ENCODE measurements around the gene METTL4.

The METTL4 gene

DNA sequence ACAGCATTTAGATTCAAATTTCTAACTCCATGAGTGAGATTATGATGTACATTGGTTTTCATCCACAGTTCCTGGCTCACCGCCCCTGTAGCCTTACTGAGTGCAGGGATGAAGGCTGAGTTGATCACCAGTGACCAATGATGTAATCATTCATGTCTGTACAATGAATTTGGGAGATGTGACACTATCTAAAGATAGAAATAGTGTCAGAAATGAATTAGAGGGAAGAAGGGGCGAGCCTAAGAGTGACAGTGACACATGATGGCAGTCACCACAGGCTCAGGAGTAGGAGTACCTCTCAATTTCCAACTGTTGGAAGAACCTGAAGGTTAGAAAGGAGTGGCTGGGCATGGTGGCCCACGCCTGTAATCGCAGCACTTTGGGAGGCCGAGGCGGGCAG is 3.2 kb downstream of the METTL4 start:
- Histone ChIP-seq H3K4ac (ENCODE audit: low read depth in 1 of 2, low read length in 2 of 2) (no peak overlapping the region), H4K8ac (ENCODE audit: low read length) (no peak overlapping the region), H3K27me3 (ENCODE audit: control insufficient read depth in 1 of 2, insufficient read depth in 1 of 2, low read length in 2 of 2) (no peaks in the 10 kb centered on the region), H3K9ac (ENCODE audit: low read length) (no peak overlapping the region), H3K79me1 (replicated peaks; ENCODE audit: low read length, poor library complexity, severe bottlenecking) (peaks cover 25% of the 10 kb centered on the region), H2BK15ac (ENCODE audit: low read depth, poor library complexity, severe bottlenecking) (no peak overlapping the region), H3K27ac (ENCODE audit: low read length, poor library complexity, severe bottlenecking) (no peak overlapping the region), H3K9me3 (ENCODE audit: control insufficient read depth, low read length) (no peaks in the 10 kb centered on the region), H2BK5ac (ENCODE audit: low read depth, low read length, poor library complexity, severe bottlenecking) (no peak overlapping the region), H2AFZ (ENCODE audit: low read depth, low read length) (no peak overlapping the region), H4K91ac (ENCODE audit: low read length) (no peak overlapping the region), H3K4me3 (ENCODE audit: insufficient read depth in 1 of 2, low read depth in 1 of 2, low read length in 2 of 2) (no peak overlapping the region), H2AK5ac (ENCODE audit: low read length, severe bottlenecking) (no peak overlapping the region), H2BK120ac (ENCODE audit: low read depth, low read length) (no peak overlapping the region), H3K36me3 (ENCODE audit: control insufficient read depth in 1 of 2, insufficient read depth in 2 of 2, low read depth in 1 of 2, low read length in 2 of 2) (peaks cover 4 to 10% of the 10 kb centered on the region in 2 experiments), H3K4me1 (ENCODE audit: control insufficient read depth, insufficient read depth, low read depth, low read length) (peaks cover 4% of the 10 kb centered on the region), H2BK12ac (ENCODE audit: low read length in 2 of 2) (no peak overlapping the region), H3K4me2 (ENCODE audit: low read length, poor library complexity, severe bottlenecking) (no peak overlapping the region), H3K18ac (ENCODE audit: low read depth in 1 of 2, low read length in 2 of 2) (no peak overlapping the region), H3K23ac (ENCODE audit: low read length in 2 of 2) (no peak overlapping the region), H3K14ac (ENCODE audit: low read length in 2 of 2) (no peak overlapping the region)
- DNase-seq = no peak
- 98% methylated on average over 5 of the region's 6 CpGs for WGBS

DNA sequence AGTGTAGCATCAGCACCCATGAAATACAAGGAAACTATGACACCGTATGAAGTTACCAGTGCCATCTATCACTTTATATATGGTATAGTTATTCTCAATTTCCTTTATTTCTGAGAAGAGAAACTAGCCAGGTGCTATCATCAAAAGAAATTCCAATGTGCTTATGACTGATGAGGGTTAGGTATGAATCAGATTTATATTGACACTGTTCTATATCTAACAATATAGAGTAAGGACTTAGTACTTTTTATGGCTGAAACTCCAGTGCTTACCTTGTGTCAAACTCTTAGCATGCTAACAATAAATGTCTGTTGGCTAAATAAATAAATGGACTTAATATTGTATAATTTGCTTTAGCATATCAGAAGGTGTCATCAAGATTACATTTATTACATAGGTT is 6.9 kb downstream of the METTL4 start:
- no peak overlapping the region for H3K18ac ChIP-seq (ENCODE audit: low read depth in 1 of 2, low read length in 2 of 2)

DNA sequence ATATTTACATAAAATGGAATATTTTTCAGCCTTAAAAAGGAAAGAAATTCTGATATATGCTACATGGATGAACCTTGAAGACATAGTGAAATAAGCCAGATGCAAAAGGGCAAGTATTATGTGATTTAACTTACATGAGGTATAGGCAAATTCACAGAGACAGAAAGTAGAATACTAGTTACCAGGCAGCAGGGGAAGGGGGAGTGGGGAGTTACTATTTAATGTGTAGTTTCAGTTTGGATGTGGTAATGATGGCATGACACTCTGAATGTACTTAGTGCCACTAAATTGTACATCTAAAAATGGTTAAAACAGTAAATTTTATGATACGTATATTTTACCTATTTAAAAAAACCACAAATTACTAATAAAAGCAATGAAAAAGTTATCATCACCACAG is 12.1 kb downstream of the METTL4 start:
- no peak overlapping the region for H4K91ac ChIP-seq (ENCODE audit: low read length)
- peaks cover 11% of the 10 kb centered on the region for H3K79me1 ChIP-seq (replicated peaks; ENCODE audit: low read length, poor library complexity, severe bottlenecking)
- H2AK5ac ChIP-seq (ENCODE audit: low read length, severe bottlenecking) = no peak overlapping the region
- H2BK120ac ChIP-seq (ENCODE audit: low read depth, low read length) = no peak overlapping the region
- no peak overlapping the region for H3K9ac ChIP-seq (ENCODE audit: low read length)
- H4K8ac ChIP-seq (ENCODE audit: low read length) = no peak overlapping the region
- H3K27me3 ChIP-seq (ENCODE audit: control insufficient read depth in 1 of 2, insufficient read depth in 1 of 2, low read length in 2 of 2) = no peaks in the 10 kb centered on the region
- no peak overlapping the region for H3K23ac ChIP-seq (ENCODE audit: low read length in 2 of 2)
- H3K4me3 ChIP-seq (ENCODE audit: insufficient read depth in 1 of 2, low read depth in 1 of 2, low read length in 2 of 2) = no peak overlapping the region
- no peak overlapping the region for H3K14ac ChIP-seq (ENCODE audit: low read length in 2 of 2)
- peaks cover 3 to 23% of the 10 kb centered on the region in 2 experiments for H3K36me3 ChIP-seq (ENCODE audit: control insufficient read depth in 1 of 2, insufficient read depth in 2 of 2, low read depth in 1 of 2, low read length in 2 of 2)
- H3K4me1 ChIP-seq (ENCODE audit: control insufficient read depth, insufficient read depth, low read depth, low read length) = no peaks in the 10 kb centered on the region
- H3K9me3 ChIP-seq (ENCODE audit: control insufficient read depth, low read length) = no peaks in the 10 kb centered on the region
- no peak overlapping the region for H3K4me2 ChIP-seq (ENCODE audit: low read length, poor library complexity, severe bottlenecking)
- H2AFZ ChIP-seq (ENCODE audit: low read depth, low read length) = no peak overlapping the region
- no peak for DNase-seq
- H2BK12ac ChIP-seq (ENCODE audit: low read length in 2 of 2) = no peak overlapping the region
- WGBS = no CpG with 5 or more reads among the region's 1 CpG
- H3K18ac ChIP-seq (ENCODE audit: low read depth in 1 of 2, low read length in 2 of 2) = no peak overlapping the region
- H2BK5ac ChIP-seq (ENCODE audit: low read depth, low read length, poor library complexity, severe bottlenecking) = no peak overlapping the region
- H3K4ac ChIP-seq (ENCODE audit: low read depth in 1 of 2, low read length in 2 of 2) = no peak overlapping the region
- no peak overlapping the region for H3K27ac ChIP-seq (ENCODE audit: low read length, poor library complexity, severe bottlenecking)
- H2BK15ac ChIP-seq (ENCODE audit: low read depth, poor library complexity, severe bottlenecking) = no peak overlapping the region

More for the DNA sequence above, 6.9 kb downstream of the METTL4 start:
- Histone ChIP-seq H2AK5ac (ENCODE audit: low read length, severe bottlenecking) (no peak overlapping the region), H2BK15ac (ENCODE audit: low read depth, poor library complexity, severe bottlenecking) (no peak overlapping the region), H3K79me1 (replicated peaks; ENCODE audit: low read length, poor library complexity, severe bottlenecking) (peaks cover 19% of the 10 kb centered on the region), H3K9me3 (ENCODE audit: control insufficient read depth, low read length) (no peaks in the 10 kb centered on the region), H3K4me2 (ENCODE audit: low read length, poor library complexity, severe bottlenecking) (no peak overlapping the region), H4K8ac (ENCODE audit: low read length) (no peak overlapping the region), H3K9ac (ENCODE audit: low read length) (no peak overlapping the region), H3K4me1 (ENCODE audit: control insufficient read depth, insufficient read depth, low read depth, low read length) (peaks cover 1% of the 10 kb centered on the region), H3K36me3 (ENCODE audit: control insufficient read depth in 1 of 2, insufficient read depth in 2 of 2, low read depth in 1 of 2, low read length in 2 of 2) (peaks cover 7 to 25% of the 10 kb centered on the region in 2 experiments), H2AFZ (ENCODE audit: low read depth, low read length) (no peak overlapping the region), H3K27me3 (ENCODE audit: control insufficient read depth in 1 of 2, insufficient read depth in 1 of 2, low read length in 2 of 2) (no peaks in the 10 kb centered on the region), H2BK12ac (ENCODE audit: low read length in 2 of 2) (no peak overlapping the region), H3K4ac (ENCODE audit: low read depth in 1 of 2, low read length in 2 of 2) (no peak overlapping the region), H3K14ac (ENCODE audit: low read length in 2 of 2) (no peak overlapping the region), H3K23ac (ENCODE audit: low read length in 2 of 2) (no peak overlapping the region), H2BK120ac (ENCODE audit: low read depth, low read length) (no peak overlapping the region), H2BK5ac (ENCODE audit: low read depth, low read length, poor library complexity, severe bottlenecking) (no peak overlapping the region), H4K91ac (ENCODE audit: low read length) (no peak overlapping the region), H3K27ac (ENCODE audit: low read length, poor library complexity, severe bottlenecking) (no peak overlapping the region), H3K4me3 (ENCODE audit: insufficient read depth in 1 of 2, low read depth in 1 of 2, low read length in 2 of 2) (no peak overlapping the region)
- DNase-seq = no peak
- no CpG with 5 or more reads among the region's 1 CpG for WGBS

DNA sequence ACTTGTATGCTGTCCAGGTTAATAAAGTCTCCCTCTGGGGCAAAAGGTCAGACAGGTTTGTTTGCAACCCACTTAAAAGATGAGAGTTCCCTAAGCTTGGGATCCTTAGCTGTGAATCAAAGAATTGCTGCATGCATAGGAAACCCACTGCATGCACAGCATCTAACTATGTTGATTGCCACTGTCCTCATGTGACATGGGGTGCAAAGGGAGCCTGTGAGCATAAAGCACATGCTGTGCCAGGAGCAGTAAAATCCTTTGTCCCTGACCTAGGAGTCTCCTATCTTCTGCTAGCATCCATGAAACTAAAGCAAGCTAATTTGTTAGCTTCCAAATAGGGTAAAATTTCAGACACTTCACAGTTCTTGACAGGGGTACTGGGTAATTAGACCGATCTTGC is 13.8 kb downstream of the METTL4 start:
- WGBS = 100% methylated on average over 1 of the region's 1 CpG
- Histone ChIP-seq H3K18ac (ENCODE audit: low read depth in 1 of 2, low read length in 2 of 2) (no peak overlapping the region), H3K23ac (ENCODE audit: low read length in 2 of 2) (no peak overlapping the region), H3K4me1 (ENCODE audit: control insufficient read depth, insufficient read depth, low read depth, low read length) (no peaks in the 10 kb centered on the region), H2BK5ac (ENCODE audit: low read depth, low read length, poor library complexity, severe bottlenecking) (no peak overlapping the region), H3K27me3 (ENCODE audit: control insufficient read depth in 1 of 2, insufficient read depth in 1 of 2, low read length in 2 of 2) (no peaks in the 10 kb centered on the region), H3K4me2 (ENCODE audit: low read length, poor library complexity, severe bottlenecking) (no peak overlapping the region), H2BK120ac (ENCODE audit: low read depth, low read length) (no peak overlapping the region), H3K4me3 (ENCODE audit: insufficient read depth in 1 of 2, low read depth in 1 of 2, low read length in 2 of 2) (no peak overlapping the region), H3K9ac (ENCODE audit: low read length) (no peak overlapping the region), H3K4ac (ENCODE audit: low read depth in 1 of 2, low read length in 2 of 2) (no peak overlapping the region), H2BK15ac (ENCODE audit: low read depth, poor library complexity, severe bottlenecking) (no peak overlapping the region), H3K79me1 (replicated peaks; ENCODE audit: low read length, poor library complexity, severe bottlenecking) (peaks cover 11% of the 10 kb centered on the region), H3K14ac (ENCODE audit: low read length in 2 of 2) (no peak overlapping the region), H4K8ac (ENCODE audit: low read length) (no peak overlapping the region), H2AK5ac (ENCODE audit: low read length, severe bottlenecking) (no peak overlapping the region), H2AFZ (ENCODE audit: low read depth, low read length) (no peak overlapping the region), H2BK12ac (ENCODE audit: low read length in 2 of 2) (no peak overlapping the region), H3K9me3 (ENCODE audit: control insufficient read depth, low read length) (no peaks in the 10 kb centered on the region), H3K36me3 (ENCODE audit: control insufficient read depth in 1 of 2, insufficient read depth in 2 of 2, low read depth in 1 of 2, low read length in 2 of 2) (peaks cover 3 to 19% of the 10 kb centered on the region in 2 experiments), H3K27ac (ENCODE audit: low read length, poor library complexity, severe bottlenecking) (no peak overlapping the region), H4K91ac (ENCODE audit: low read length) (no peak overlapping the region)
- no peak for DNase-seq
